ENCODE measurements around the gene IL17B. TPM values are rescaled to one million over a fixed set of nuclear protein-coding genes. Genes with fewer than 3 reads are reported as not detected.

Gene IL17B
- total RNA-seq, 1 experiment from 2014 or later: not detected

- H3K27me3 Mint-ChIP-seq (ENCODE audit: insufficient read depth, unreplicated experiment): no peaks in the 10 kb centered on the region
- no peak overlapping the region for H3K27ac Mint-ChIP-seq (ENCODE audit: low read depth, unreplicated experiment)
- peaks cover 12% of the 10 kb centered on the region for H3K4me1 Mint-ChIP-seq (ENCODE audit: insufficient read depth, unreplicated experiment)
- intact Hi-C loops (cut with micrococcal nuclease): loop anchor here (5.0 kb wide), 2 partner anchors 36 to 86 kb away; partner anchors contain the start of gene AFAP1L1
- ChIA-PET POLR2A (interaction anchor here (0.6 to 8.5 kb wide), 25 partner anchors 9 to 374 kb away, joined by 3 to 134 read pairs (median 3); partner anchors contain the start of genes ARHGEF37, CSNK1A1 and GRPEL2), CTCF (interaction anchor here (0.5 to 46.8 kb wide), 11 partner anchors 11 to 260 kb away, joined by 3 to 1231 read pairs (median 4); partner anchors contain the start of gene GRPEL2)
- peak overlapping the region; percentile 82 for H3K4me3 Mint-ChIP-seq (ENCODE audit: unreplicated experiment)
- DNase-seq (ENCODE audit: unreplicated experiment): no peak
- H3K9me3 Mint-ChIP-seq (ENCODE audit: unreplicated experiment): no peaks in the 10 kb centered on the region
- no peak for TF ChIP-seq CTCF (IDR thresholded peaks at IDR 0.05; ENCODE audit: unreplicated experiment)
- peaks cover 22% of the 10 kb centered on the region for H3K36me3 Mint-ChIP-seq (ENCODE audit: insufficient read depth, unreplicated experiment)
- BruUV-seq (replicated peaks): no TSS peak
Measured at GRCh38 chr5:149358294-149358651, 20.8 kb downstream of the IL17B start.

DNA sequence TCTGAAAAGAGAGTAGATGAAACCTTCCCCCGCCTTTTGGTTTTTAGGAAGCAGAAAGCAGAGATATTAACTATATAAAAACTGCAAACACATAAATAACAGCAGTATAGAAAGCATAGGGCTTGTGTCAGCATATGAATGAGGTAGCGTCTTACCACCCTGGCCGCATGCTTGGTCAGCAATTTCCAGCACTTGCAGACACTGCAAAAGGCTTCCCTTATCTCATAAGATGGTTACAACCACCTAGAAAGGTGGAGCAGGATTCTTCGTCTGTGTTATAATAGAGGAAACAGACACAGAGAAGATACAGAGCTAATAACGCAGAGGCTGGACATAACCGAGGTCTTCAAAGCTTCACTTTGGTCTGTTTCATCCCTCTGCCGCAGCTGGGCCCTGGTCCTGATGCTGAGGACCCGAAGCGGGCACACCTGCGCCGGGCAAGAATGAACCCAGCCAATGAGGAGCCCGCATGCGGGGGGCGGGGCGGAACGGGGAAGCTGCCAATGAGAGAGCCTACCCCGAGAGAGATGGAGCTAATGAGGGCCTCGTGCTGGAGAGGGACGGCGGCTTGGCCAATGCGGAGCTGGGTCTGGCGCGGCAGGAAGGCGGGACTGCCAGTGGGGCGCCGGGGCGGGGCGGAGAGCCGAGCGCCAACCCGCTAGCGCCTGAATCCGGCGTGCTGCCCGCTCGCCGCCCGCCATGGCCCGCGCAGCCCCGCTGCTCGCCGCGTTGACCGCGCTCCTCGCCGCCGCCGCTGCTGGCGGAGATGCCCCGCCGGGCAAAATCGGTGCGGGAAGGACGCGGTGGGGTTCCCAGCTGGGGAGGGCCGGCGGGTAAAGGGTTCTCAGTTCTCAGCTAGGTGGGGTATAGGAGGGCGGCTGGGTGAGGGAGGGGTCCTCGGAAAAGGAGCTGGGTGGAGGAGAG lies 21.5 kb downstream of the IL17B start, which contains the start of gene PCYOX1L:
Gene PCYOX1L, plus strand, starts transcription at position 677 of the 924 bp plus-strand sequence. Its CDS starts 23 bp downstream, at position 700.
- CTCF ChIA-PET: interaction anchor here (0.5 to 46.8 kb wide), 13 partner anchors 9 to 261 kb away, joined by 3 to 1231 read pairs (median 4); partner anchors contain the start of gene GRPEL2
- Mint-ChIP-seq H3K36me3 (ENCODE audit: insufficient read depth, unreplicated experiment) (peaks cover 28% of the 10 kb centered on the region), H3K27me3 (ENCODE audit: insufficient read depth, unreplicated experiment) (no peaks in the 10 kb centered on the region), H3K27ac (ENCODE audit: low read depth, unreplicated experiment) (no peak within 1 kb of the TSS), H3K9me3 (ENCODE audit: unreplicated experiment) (no peaks in the 10 kb centered on the region), H3K4me1 (ENCODE audit: insufficient read depth, unreplicated experiment) (peaks cover 12% of the 10 kb centered on the region), H3K4me3 (ENCODE audit: unreplicated experiment) (peak within 1 kb of the TSS; percentile 82)
- peak; percentile 99 for DNase-seq (ENCODE audit: unreplicated experiment)
- BruUV-seq (replicated peaks): no TSS peak
- POLR2A ChIA-PET: interaction anchor here (0.6 to 8.5 kb wide), 27 partner anchors 8 to 374 kb away, joined by 3 to 134 read pairs (median 3); partner anchors contain the start of genes ARHGEF37, CSNK1A1 and GRPEL2
- TF ChIP-seq CTCF (IDR thresholded peaks at IDR 0.05; ENCODE audit: unreplicated experiment): no peak
- intact Hi-C loops (cut with micrococcal nuclease): loop anchor here (5.0 kb wide), 2 partner anchors 35 to 85 kb away; partner anchors contain the start of gene AFAP1L1

DNA sequence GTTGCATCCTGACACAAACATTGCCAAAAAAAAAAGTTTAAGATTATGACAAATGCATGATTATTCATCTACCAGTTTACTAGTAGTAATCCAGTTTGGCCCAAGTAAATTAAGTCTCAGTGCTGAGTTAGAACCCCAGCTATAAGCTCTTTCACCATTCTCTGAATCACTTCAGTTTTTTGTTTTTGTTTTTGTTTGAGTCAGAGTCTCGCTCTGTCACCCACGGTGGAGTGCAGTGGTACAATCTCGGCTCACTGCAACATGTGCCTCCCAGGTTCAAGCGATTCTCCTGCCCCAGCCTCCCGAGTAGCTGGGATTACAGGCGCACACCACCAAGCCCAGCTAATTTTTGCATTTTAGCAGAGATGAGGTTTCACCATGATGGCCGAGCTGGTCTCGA lies 22.7 kb downstream of the IL17B start:
- intact Hi-C loops (cut with micrococcal nuclease): loop anchor here (5.0 kb wide), 2 partner anchors 34 to 84 kb away; partner anchors contain the start of gene AFAP1L1
- H3K4me1 Mint-ChIP-seq (ENCODE audit: insufficient read depth, unreplicated experiment): peaks cover 12% of the 10 kb centered on the region
- CTCF ChIA-PET: interaction anchor here (0.6 to 46.8 kb wide), 5 partner anchors 14 to 226 kb away, joined by 3 to 1231 read pairs (median 4); no protein-coding TSS in a partner anchor
- H3K27ac Mint-ChIP-seq (ENCODE audit: low read depth, unreplicated experiment): no peak overlapping the region
- H3K27me3 Mint-ChIP-seq (ENCODE audit: insufficient read depth, unreplicated experiment): no peaks in the 10 kb centered on the region
- DNase-seq (ENCODE audit: unreplicated experiment): peak; percentile 16
- POLR2A ChIA-PET: interaction anchor here (0.6 to 8.5 kb wide), 4 partner anchors 12 to 77 kb away, joined by 3 to 134 read pairs (median 44); partner anchors contain the start of gene GRPEL2
- no peak for TF ChIP-seq CTCF (IDR thresholded peaks at IDR 0.05; ENCODE audit: unreplicated experiment)
- no TSS peak for BruUV-seq (replicated peaks)
- H3K36me3 Mint-ChIP-seq (ENCODE audit: insufficient read depth, unreplicated experiment): peaks cover 41% of the 10 kb centered on the region
- no peak overlapping the region for H3K4me3 Mint-ChIP-seq (ENCODE audit: unreplicated experiment)
- no peaks in the 10 kb centered on the region for H3K9me3 Mint-ChIP-seq (ENCODE audit: unreplicated experiment)

All from MCF 10A (cell line).